Stomach (tissue), 9 donors: ENCODE results near the gene SLC22A5. TPM values are rescaled to one million over a fixed set of nuclear protein-coding genes. Genes with fewer than 3 reads are reported as not detected.
A peak's percentile ranks its signal among the peaks of the same experiment; 100 is the strongest.

ENCODE experiments used
- DNase-seq, 2 donors: peaks; one replicate each; pipeline versions ENCODE4 v3.0.0 to v3.0.0-alpha.2; 2013 to 2019
- H3K27ac ChIP-seq, 5 donors: fragments of 200-600 bp in 4 of 5; sonication (generic) in 4 of 5; one replicate each; pipeline ENCODE4 v1.5.1; 2013 to 2019; ENCODE audit warnings: mild to moderate bottlenecking in 1 of 5, moderate library complexity in 1 of 5
- H3K27me3 ChIP-seq, 3 donors: fragments of 200-600 bp; sonication (generic); one replicate each; pipeline ENCODE4 v1.5.1; 2017 to 2019; ENCODE audit warnings: mixed run types in 1 of 3
- H3K36me3 ChIP-seq, 4 donors: fragments of 200-600 bp; sonication (generic); 1 replicate in 3 of 4; 2 replicates in 1 of 4; pipeline ENCODE4 v1.5.1; 2016 to 2019
- H3K4me1 ChIP-seq, 4 donors: fragments of 200-600 bp; sonication (generic); one replicate each; pipeline ENCODE4 v1.5.1; 2016 to 2019
- H3K4me3 ChIP-seq, 4 donors: fragments of 200-600 bp; sonication (generic) in 3 of 4; one replicate each; pipeline ENCODE4 v1.5.1; 2016 to 2019; ENCODE audit warnings: mild to moderate bottlenecking in 1 of 4
- H3K9me3 ChIP-seq, 4 donors: fragments of 200-600 bp; sonication (generic); one replicate each; pipeline ENCODE4 v1.5.1; 2016 to 2019
- EP300 ChIP-seq: sonication (generic); formaldehyde crosslinking; IDR thresholded peaks from one replicate; pipeline ENCODE4 v1.6.1; 2017; ENCODE audit warnings: antibody characterized with exemption
- POLR2A ChIP-seq, 4 donors: fragments of 450-650 bp; IDR thresholded peaks; one replicate each; pipeline ENCODE4 v1.6.1; 2016; ENCODE audit warnings: antibody characterized with exemption in 4 of 4, control low read depth in 2 of 4, mild to moderate bottlenecking in 1 of 4, moderate library complexity in 1 of 4
- POLR2AphosphoS5 ChIP-seq, 3 donors: sonication (generic); formaldehyde crosslinking; IDR thresholded peaks; one replicate each; pipeline ENCODE4 v1.6.1; 2016; ENCODE audit warnings: antibody characterized with exemption in 3 of 3
- WGBS, 5 donors: extraction: QIAGEN DNeasy Blood & Tissue Kit in 3 of 5; methylation state at CpG; one replicate each; pipeline versions ENCODE4 v1.1.5 to v1.1.7; 2013 to 2018; 5-methylcytosine and 5-hydroxymethylcytosine counted together
- intact Hi-C: fragments of 100-400 bp; cut with DNase I; formaldehyde crosslinking; loops from one replicate; pipeline ENCODE4 v1.15.1; 2023; ENCODE audit warnings: low total_unique reads
- polyA plus RNA-seq, 3 donors: library from polyadenylated mRNA; stranded (reverse); fragments of 200-250 nt; gene quantifications; one replicate each; pipeline ENCODE4 v1.2.3, GENCODE V29; 2013
- total RNA-seq, 5 donors: library from RNA; depleted of rRNA; stranded (reverse); fragments of >200 nt; gene quantifications; one replicate each; pipeline versions ENCODE4 v1.1.0 to v1.2.3, GENCODE V29; 2014 to 2016
- TF ChIP-seq, protein P1 (sequence below), 7 experiments: fragments of 450-650 bp in 4 of 7; fragments of 200-600 bp in 3 of 7; sonication (generic) in 3 of 7; IDR thresholded peaks; one replicate each; pipeline ENCODE4 v1.5.1; 2016 to 2019; ENCODE audit warnings: antibody characterized with exemption in 7 of 7, control low read depth in 2 of 7, mild to moderate bottlenecking in 1 of 7
- donor health status: healthy with polysubstance abuse.
- donor health status: Bipolar disorder and iron deficiency.
- donor health status: healthy.

Gene SLC22A5
- total and polyA plus RNA-seq, 8 donors, result 2.1 to 46.1 (median 15.5) TPM

DNA sequence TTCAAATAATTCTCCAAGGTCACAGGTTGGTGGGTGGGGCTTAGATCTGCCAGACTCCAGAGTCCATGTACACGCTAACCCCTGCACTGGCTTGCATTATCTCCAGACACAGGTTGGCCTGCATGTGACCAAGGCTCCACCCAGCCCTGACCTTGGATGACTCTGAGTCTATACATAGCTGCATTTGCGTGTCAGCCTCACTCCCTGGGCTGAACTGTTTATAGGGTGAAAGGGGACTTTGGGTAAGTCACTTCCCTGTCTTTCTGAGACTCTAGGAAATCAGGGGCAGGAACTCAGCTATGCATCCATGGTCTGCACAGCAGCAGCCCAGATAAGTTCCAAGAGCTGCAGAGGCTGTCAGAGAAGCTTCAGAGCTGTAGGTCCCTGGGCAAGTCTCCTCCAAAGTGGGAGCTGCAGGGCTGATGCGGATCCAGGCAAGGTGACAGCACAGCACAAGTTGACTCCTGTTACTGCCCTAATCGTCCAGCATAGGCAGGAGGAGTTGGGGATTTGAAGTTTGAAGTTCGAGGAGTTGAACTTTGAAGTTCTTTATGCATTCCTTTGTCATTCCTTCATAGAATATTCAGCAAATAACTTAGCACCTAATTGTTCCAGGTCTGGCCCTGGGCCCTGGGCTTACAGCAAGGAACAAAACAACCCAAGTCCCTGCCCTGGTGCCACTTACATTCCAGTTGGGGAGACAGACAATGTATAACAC lies 53.4 kb downstream of the SLC22A5 start:
- 29 to 48% (median 34%) methylated on average over 5 of the region's 5 CpGs for WGBS, 5 donors
- H3K4me3 ChIP-seq, result no peak overlapping the region
- peak; percentile 82 to 91 for DNase-seq
- intact Hi-C loops, result no loop called here
- no peaks in the 10 kb centered on the region for H3K27me3 ChIP-seq
- peaks cover 0 to 26% (median 20%) of the 10 kb centered on the region in 4 donors for H3K36me3 ChIP-seq
- H3K27ac ChIP-seq, result peak overlapping the region; percentile 17 to 100 (median 78)
- H3K9me3 ChIP-seq, result no peaks in the 10 kb centered on the region
- peaks cover 86 to 100% (median 93%) of the 10 kb centered on the region in 4 donors for H3K4me1 ChIP-seq
- peak in 2 of 3 donors; percentile 62 to 86 for TF ChIP-seq POLR2AphosphoS5 (IDR thresholded peaks at IDR 0.05)
- no peak for TF ChIP-seq EP300
- TF ChIP-seq, protein P1, sequence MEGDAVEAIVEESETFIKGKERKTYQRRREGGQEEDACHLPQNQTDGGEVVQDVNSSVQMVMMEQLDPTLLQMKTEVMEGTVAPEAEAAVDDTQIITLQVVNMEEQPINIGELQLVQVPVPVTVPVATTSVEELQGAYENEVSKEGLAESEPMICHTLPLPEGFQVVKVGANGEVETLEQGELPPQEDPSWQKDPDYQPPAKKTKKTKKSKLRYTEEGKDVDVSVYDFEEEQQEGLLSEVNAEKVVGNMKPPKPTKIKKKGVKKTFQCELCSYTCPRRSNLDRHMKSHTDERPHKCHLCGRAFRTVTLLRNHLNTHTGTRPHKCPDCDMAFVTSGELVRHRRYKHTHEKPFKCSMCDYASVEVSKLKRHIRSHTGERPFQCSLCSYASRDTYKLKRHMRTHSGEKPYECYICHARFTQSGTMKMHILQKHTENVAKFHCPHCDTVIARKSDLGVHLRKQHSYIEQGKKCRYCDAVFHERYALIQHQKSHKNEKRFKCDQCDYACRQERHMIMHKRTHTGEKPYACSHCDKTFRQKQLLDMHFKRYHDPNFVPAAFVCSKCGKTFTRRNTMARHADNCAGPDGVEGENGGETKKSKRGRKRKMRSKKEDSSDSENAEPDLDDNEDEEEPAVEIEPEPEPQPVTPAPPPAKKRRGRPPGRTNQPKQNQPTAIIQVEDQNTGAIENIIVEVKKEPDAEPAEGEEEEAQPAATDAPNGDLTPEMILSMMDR (IDR thresholded peaks at IDR 0.05), result no peak

DNA sequence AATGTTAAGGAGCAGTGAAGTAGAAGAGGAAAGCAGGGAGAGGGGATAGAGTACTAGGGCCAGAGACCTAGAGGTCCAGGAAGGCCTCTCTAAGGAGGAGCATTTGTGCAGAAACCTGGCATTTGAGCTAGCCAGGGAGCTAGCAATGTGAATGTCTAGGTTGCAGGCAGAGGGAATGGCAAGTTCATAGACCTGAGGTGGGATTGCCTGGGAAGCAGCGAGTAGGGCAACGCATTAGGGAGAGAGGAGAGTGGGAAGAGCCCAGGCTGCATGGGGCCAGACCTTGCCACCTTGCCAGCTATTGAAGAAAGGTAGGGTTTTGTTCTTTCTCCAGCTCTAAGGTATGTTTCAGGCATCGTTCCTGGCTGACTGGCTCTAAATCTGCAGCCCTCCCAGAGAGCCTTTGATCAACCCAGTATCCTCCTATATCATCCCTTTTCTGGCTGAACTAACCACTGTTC lies 54.0 kb downstream of the SLC22A5 start:
- Histone ChIP-seq H3K4me3 (no peak overlapping the region), H3K36me3 (peaks cover 0 to 24% (median 19%) of the 10 kb centered on the region in 4 donors), H3K9me3 (no peaks in the 10 kb centered on the region), H3K27ac (peak overlapping the region; percentile 17 to 100 (median 78)), H3K4me1 (peaks cover 92 to 100% (median 96%) of the 10 kb centered on the region in 4 donors), H3K27me3 (no peaks in the 10 kb centered on the region)
- intact Hi-C loops, result no loop called here
- no peak for DNase-seq
- TF ChIP-seq EP300, result no peak
- 81 to 89% (median 85%) methylated on average over 3 of the region's 3 CpGs for WGBS, 5 donors

DNA sequence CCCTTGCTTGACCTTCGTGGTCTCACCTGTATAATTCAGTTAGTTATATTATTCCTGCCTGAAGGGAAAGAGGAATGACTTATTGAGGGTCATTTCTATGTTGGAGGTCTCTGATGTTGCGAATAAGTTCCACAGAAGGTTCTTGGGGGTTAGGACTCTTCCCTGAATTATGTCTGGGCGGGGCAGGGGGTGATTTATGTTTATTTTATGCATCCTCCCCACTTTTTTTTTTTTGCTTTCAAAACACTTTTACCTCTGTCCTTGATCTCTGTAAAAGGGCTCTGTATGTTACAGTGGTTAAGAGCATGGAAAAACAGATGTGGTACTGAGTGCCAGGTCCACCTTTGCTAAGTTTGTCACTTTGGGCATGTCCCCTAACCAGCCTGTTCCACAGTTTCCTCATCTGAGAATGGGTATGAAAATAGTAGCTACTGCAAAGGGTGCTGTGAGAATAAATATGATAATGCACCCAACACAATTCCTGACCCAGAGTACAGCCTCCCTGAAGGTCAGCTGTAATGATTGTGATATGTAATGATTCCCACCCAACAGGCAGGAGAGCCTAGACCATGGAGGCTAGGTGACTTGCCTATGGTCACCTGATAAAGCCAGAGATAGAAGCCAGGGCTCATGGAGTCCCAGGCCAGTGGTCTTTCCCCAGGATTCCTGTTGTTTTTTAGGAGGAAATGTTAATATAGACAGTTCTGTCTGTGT lies 54.8 kb downstream of the SLC22A5 start:
- Histone ChIP-seq H3K36me3 (peaks cover 0 to 23% (median 18%) of the 10 kb centered on the region in 4 donors), H3K9me3 (no peaks in the 10 kb centered on the region), H3K4me3 (peak overlapping the region in 2 of 4 donors; percentile 15 to 34), H3K27me3 (no peaks in the 10 kb centered on the region), H3K27ac (peak overlapping the region; percentile 39 to 100 (median 92)), H3K4me1 (peaks cover 97 to 100% (median 98%) of the 10 kb centered on the region in 4 donors)
- no peak for DNase-seq
- TF ChIP-seq, protein P1 (IDR thresholded peaks at IDR 0.05), result no peak
- TF ChIP-seq POLR2AphosphoS5 (IDR thresholded peaks at IDR 0.05) (no peak), EP300 (no peak), POLR2A (IDR thresholded peaks at IDR 0.05) (no peak)
- intact Hi-C loops, result no loop called here
- WGBS, 5 donors, result 84 to 97% (median 91%) methylated on average over 3 of the region's 3 CpGs

DNA sequence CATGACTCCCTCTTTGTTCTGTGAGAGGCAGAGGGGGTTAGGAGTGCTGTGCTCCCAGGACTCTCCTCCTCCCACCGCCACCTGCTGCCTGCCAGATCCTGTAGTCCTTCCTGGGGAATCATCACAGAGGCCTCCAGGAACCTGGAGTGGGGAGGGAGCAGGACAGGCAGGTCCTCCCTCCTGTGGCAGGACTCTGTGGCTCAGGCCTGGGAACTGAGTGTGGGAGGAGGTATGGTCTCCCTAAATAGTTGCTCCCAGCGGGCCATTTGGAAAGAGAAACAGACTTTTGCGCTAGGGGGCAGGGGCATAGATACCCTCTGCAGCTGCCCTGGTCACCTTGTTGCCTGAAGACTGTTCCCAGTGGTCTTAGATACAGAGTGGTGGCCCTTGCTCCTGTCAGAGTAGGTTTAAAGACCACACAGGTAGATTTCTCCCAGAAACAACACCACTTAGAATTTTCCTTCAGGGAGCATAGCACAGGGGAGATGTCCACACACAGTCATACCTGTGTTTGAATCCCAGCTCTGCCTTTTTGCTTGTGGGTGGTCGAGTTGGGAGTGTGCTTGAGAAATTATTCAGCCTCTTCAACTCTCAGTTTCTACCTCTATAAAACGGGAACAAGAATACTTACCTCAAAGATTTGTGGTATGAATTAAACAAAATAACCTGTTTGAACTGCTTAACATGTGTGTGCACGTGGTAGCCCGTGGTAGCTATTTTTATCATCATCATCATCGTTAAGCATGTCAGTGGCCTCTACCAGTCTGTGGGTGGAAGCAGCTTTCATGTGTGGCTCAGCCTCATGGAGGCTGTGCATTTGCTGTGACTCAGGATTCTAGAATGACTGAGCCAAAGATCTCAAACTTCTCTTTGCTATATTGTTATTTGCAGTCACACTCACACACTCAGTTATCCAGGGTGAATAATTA lies 55.8 kb downstream of the SLC22A5 start:
- Histone ChIP-seq H3K9me3 (no peaks in the 10 kb centered on the region), H3K4me1 (peaks cover 97 to 100% (median 98%) of the 10 kb centered on the region in 4 donors), H3K27ac (peak overlapping the region; percentile 39 to 100 (median 92)), H3K27me3 (no peaks in the 10 kb centered on the region), H3K4me3 (peak overlapping the region in 2 of 4 donors; percentile 23 to 34), H3K36me3 (peaks cover 0 to 18% (median 15%) of the 10 kb centered on the region in 4 donors)
- intact Hi-C loops, result no loop called here
- WGBS, 5 donors, result 55 to 76% (median 72%) methylated on average over 8 of the region's 8 CpGs
- TF ChIP-seq EP300 (no peak), POLR2A (IDR thresholded peaks at IDR 0.05) (no peak), POLR2AphosphoS5 (IDR thresholded peaks at IDR 0.05) (peak in 1 of 3 donors; percentile 21)
- DNase-seq, result peak in 1 of 2 donors; percentile 61
